ENCODE results near the gene KRTAP4-1.
"Not testable (repeated sequence)": the region's sequence is repeated elsewhere in the genome, so short reads cannot be mapped to it uniquely, and the experiment has no call there.

Gene KRTAP4-1

GRCh38 chr17:41168121-41168520, 16.6 kb downstream of the KRTAP4-1 start, which contains the start of gene KRTAP4-3:
Gene KRTAP4-3 (minus strand): TSS chr17:41168221. CDS start chr17:41168172, 49 bp downstream.
- no peak for DNase-seq

- DNase-seq: no peak
Measured at GRCh38 chr17:41167561-41167960, 17.1 kb downstream of the KRTAP4-1 start.

GRCh38 chr17:41163828-41164227, 20.9 kb downstream of the KRTAP4-1 start:
- DNase-seq: no peak

- DNase-seq: no peak
Measured at GRCh38 chr17:41160648-41161047, 24.1 kb downstream of the KRTAP4-1 start, which contains the start of gene KRTAP4-4. Gene KRTAP4-4 (minus strand): TSS chr17:41160748. CDS start chr17:41160691, 57 bp downstream.

- not testable (repeated sequence) for DNase-seq
Measured at GRCh38 chr17:41160190-41160589, 24.5 kb downstream of the KRTAP4-1 start.

- no peak for DNase-seq
Measured at GRCh38 chr17:41153856-41154255, 30.9 kb downstream of the KRTAP4-1 start.

GRCh38 chr17:41151525-41151924, 33.2 kb downstream of the KRTAP4-1 start:
- no peak for DNase-seq

- no peak for DNase-seq
Measured at GRCh38 chr17:41150026-41150425, 34.7 kb downstream of the KRTAP4-1 start.

- DNase-seq: no peak
Measured at GRCh38 chr17:41149652-41149985, 35.1 kb downstream of the KRTAP4-1 start, which contains the start of gene KRTAP4-5. Gene KRTAP4-5 (minus strand): TSS chr17:41149825. CDS start chr17:41149767, 58 bp downstream.

GRCh38 chr17:41148971-41149651, 35.6 kb downstream of the KRTAP4-1 start:
- not testable (repeated sequence) for DNase-seq

GRCh38 chr17:41147531-41148204, 37.0 kb downstream of the KRTAP4-1 start:
- DNase-seq: no peak

GRCh38 chr17:41145261-41145660, 39.5 kb downstream of the KRTAP4-1 start:
- DNase-seq: no peak

- DNase-seq: no peak
Measured at GRCh38 chr17:41144846-41145245, 39.9 kb downstream of the KRTAP4-1 start.

- DNase-seq: no peak
Measured at GRCh38 chr17:41141361-41141760, 43.4 kb downstream of the KRTAP4-1 start.

- no peak for DNase-seq
Measured at GRCh38 chr17:41140360-41141131, 44.2 kb downstream of the KRTAP4-1 start, which contains the start of gene KRTAP4-6. Gene KRTAP4-6 (minus strand): TSS chr17:41140544. CDS start chr17:41140487, 57 bp downstream.

GRCh38 chr17:41139865-41140264, 44.8 kb downstream of the KRTAP4-1 start:
- not testable (repeated sequence) for DNase-seq

All from stimulated activated CD4-positive, alpha-beta T cell treated with anti-CD3 and anti-CD28 coated beads, Interleukin-12 subunit alpha, Interleukin-12 subunit beta, amount 100 ng/mL, for 4 hours (primary cell).